ENCODE results near the gene FICD. TPM values are rescaled to one million over a fixed set of nuclear protein-coding genes. Genes with fewer than 3 reads are reported as not detected.

FICD gene
- total and polyA plus RNA-seq, 9 of the 15 experiments (the other 6 are each of a cell fraction or from before 2014, with no cell fraction given), result 0.88 to 4.5 (median 1.9) TPM

DNA sequence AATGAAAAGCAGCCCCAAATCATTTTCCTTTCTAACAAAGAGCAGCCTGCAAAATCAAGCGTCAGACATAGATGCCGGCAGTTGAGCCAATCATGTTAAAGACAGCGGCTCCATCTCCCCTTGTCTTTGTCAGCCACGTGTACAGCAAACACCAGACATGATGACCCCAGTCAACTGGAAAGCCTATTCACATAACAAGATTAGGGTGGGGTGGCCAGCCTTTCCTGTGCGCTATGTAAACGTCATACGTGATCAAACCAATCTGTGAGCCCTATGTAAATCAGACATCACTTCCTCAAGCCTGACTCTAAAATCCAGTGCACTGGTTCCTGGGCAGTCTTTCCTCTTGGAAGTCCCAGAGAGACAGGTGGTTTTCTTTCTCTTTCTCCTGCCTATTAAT, 9.9 kb upstream of the FICD start (continued):
- TF ChIP-seq, protein P1, sequence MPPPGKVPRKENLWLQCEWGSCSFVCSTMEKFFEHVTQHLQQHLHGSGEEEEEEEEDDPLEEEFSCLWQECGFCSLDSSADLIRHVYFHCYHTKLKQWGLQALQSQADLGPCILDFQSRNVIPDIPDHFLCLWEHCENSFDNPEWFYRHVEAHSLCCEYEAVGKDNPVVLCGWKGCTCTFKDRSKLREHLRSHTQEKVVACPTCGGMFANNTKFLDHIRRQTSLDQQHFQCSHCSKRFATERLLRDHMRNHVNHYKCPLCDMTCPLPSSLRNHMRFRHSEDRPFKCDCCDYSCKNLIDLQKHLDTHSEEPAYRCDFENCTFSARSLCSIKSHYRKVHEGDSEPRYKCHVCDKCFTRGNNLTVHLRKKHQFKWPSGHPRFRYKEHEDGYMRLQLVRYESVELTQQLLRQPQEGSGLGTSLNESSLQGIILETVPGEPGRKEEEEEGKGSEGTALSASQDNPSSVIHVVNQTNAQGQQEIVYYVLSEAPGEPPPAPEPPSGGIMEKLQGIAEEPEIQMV (tag; conservative IDR thresholded peaks at IDR 0.05; ENCODE audit: low read depth), result no peak
- TF ChIP-seq, protein P2, sequence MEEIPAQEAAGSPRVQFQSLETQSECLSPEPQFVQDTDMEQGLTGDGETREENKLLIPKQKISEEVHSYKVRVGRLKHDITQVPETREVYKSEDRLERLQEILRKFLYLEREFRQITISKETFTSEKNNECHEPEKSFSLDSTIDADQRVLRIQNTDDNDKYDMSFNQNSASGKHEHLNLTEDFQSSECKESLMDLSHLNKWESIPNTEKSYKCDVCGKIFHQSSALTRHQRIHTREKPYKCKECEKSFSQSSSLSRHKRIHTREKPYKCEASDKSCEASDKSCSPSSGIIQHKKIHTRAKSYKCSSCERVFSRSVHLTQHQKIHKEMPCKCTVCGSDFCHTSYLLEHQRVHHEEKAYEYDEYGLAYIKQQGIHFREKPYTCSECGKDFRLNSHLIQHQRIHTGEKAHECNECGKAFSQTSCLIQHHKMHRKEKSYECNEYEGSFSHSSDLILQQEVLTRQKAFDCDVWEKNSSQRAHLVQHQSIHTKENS (CRISPR knock-in tag; IDR thresholded peaks at IDR 0.05), result no peak

DNA sequence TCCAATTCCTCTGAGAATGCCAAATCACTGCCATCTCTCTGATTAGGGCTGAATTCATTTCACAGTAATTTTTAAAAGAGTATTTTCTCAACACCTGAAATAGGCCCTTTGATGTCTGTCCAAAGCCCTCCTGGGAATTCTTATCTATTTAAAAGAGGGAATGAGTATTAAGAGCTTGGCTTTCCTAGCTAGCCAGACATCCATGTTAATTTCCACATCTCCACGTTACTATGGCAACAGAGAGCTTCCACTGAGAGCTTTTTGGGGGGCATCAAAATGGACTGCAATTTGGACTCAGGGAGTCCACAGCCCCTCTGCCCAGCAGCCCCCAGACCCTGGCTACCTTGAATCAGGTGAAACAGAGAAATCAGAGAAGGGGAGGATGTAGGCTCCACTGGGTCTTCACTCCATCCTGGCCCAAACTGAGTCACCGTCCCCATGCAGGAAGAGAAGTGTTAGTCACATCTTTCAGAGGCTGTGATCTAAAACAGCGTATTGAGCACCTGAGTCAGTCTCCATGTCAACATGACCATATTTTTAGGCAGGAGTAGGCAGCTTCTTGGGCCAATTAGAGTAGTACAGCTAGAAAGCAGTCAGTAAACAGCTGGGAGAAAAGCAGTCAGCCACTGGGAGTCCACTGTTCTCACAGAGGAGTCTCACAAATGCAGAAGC, 7.0 kb upstream of the FICD start:
- Histone ChIP-seq H4K20me1 (replicated peaks; ENCODE audit: control insufficient read depth, insufficient read depth, low read length) (no peaks in the 10 kb centered on the region), H3K9me1 (ENCODE audit: control insufficient read depth, insufficient read depth, low read length) (no peaks in the 10 kb centered on the region), H3K79me2 (ENCODE audit: control insufficient read depth, insufficient read depth, low read length) (no peaks in the 10 kb centered on the region), H3K4me2 (ENCODE audit: insufficient read depth, low read length) (no peak overlapping the region), H3K9me3 (replicated peaks; ENCODE audit: control insufficient read depth, insufficient read depth, low read depth, low read length) (peaks cover 7% of the 10 kb centered on the region; the same call in 1 of the 2 replicates), H3K36me3 (ENCODE audit: control insufficient read depth, insufficient read depth, low read length) (no peaks in the 10 kb centered on the region), H3K4me1 (replicated peaks in 1 of 2; ENCODE audit: control insufficient read depth in 2 of 2, insufficient read depth in 2 of 2, low read length in 2 of 2) (no peaks in the 10 kb centered on the region), H3K4me3 (no peak overlapping the region), H3K9ac (ENCODE audit: insufficient read depth in 1 of 2, low read depth in 2 of 2, low read length in 2 of 2) (no peak overlapping the region), H3K27ac (ENCODE audit: extremely low read depth, low read depth, low read length) (no peak overlapping the region), H3K27me3 (ENCODE audit: control insufficient read depth in 2 of 2, insufficient read depth in 2 of 2, low read length in 2 of 2) (0 out of 5 replicates have a peak, but pooled peaks cover 0 to 5% of the 10 kb centered on the region in 2 experiments), H2AFZ (ENCODE audit: low read depth, low read length) (no peak overlapping the region)
- ATAC-seq (no peak), DNase-seq (ENCODE audit: extremely low read depth in 1 of 4, low spot score in 3 of 4) (no peak), FAIRE-seq (no peak)
- ChIA-PET CTCF (ENCODE audit: low intra/inter-chr PET ratio) (interaction anchor here (0.6 kb wide), 1 partner anchor 881 kb away, joined by 3 read pairs; no protein-coding TSS in a partner anchor), POLR2A (interaction anchor here (0.6 to 1.1 kb wide), 4 partner anchors 9 to 503 kb away, joined by 3 to 5 read pairs (median 3); no protein-coding TSS in a partner anchor)
- TF ChIP-seq BCL6 (CRISPR knock-in tag; IDR thresholded peaks at IDR 0.05) (no peak), TCFL5 (CRISPR knock-in tag; conservative IDR thresholded peaks at IDR 0.05) (no peak), RFX1 (IDR thresholded peaks at IDR 0.05) (peak; percentile 81)
- in situ Hi-C loops (cut with MboI), result no loop called here
- intact Hi-C loops (cut with micrococcal nuclease), result no loop called here
- BruUV-seq (replicated peaks), result no TSS peak
- WGBS (ENCODE audit: insufficient coverage, low coverage, missing lambda C conversion rate), result 0% methylated on average over 3 of the region's 3 CpGs

Measured in K562 (cell line).